Endothelial cell of umbilical vein (primary cell): ENCODE results near the gene DPY19L3.

ENCODE experiments used
- CTCF ChIP-seq, 2 donors: IDR thresholded peaks; 1 replicate in 1 of 2; 2 replicates in 1 of 2; pipeline ENCODE4 v1.5.1; 2011; ENCODE audit warnings: low read length in 2 of 2, mild to moderate bottlenecking in 2 of 2, moderate library complexity in 2 of 2, control low read depth in 1 of 2, inconsistent platforms in 1 of 2, low read depth in 1 of 2; ENCODE audit not compliant: insufficient read depth in 1 of 2; ENCODE audit errors: extremely low read depth in 1 of 2
- POLR2A ChIP-seq: IDR thresholded peaks from 2 replicates; pipeline ENCODE4 v1.6.1; 2012; ENCODE audit warnings: low read depth, mild to moderate bottlenecking, control low read depth, low read length

GRCh38 chr19:32519023-32519422, 113.5 kb downstream of the DPY19L3 start:
- TF ChIP-seq POLR2A (no peak), CTCF (IDR thresholded peaks at IDR 0.05; ENCODE audit: extremely low read depth in 1 of 2, insufficient read depth in 1 of 2, low read depth in 1 of 2, low read length in 2 of 2) (no peak)
